H9 (cell line): ENCODE data around the gene SLC34A1. TPM values are rescaled to one million over a fixed set of nuclear protein-coding genes. Genes with fewer than 3 reads are reported as not detected.

Source experiments
- DNase-seq: peaks from one replicate; pipeline ENCODE4 v3.0.0-alpha.2; 2017
- H2AFZ ChIP-seq: one replicate; pipeline ENCODE4 v1.6.1; 2013; ENCODE audit warnings: mild to moderate bottlenecking, low read length, control low read depth, moderate library complexity
- H2AK5ac ChIP-seq: 2 replicates; pipeline ENCODE4 v1.6.1; 2013; ENCODE audit warnings: low read length, control low read depth, mixed read lengths; ENCODE audit not compliant: insufficient read length
- H2BK120ac ChIP-seq: one replicate; pipeline ENCODE4 v1.6.1; 2013; ENCODE audit warnings: low read depth, mild to moderate bottlenecking, low read length, control low read depth, inconsistent platforms; ENCODE audit not compliant: poor library complexity, severe bottlenecking
- H2BK12ac ChIP-seq: 2 replicates; pipeline ENCODE4 v1.6.1; 2013; ENCODE audit warnings: low read length, control low read depth, mixed read lengths, low read depth; ENCODE audit not compliant: insufficient read length
- H2BK15ac ChIP-seq: 2 replicates; pipeline ENCODE4 v1.6.1; 2013; ENCODE audit warnings: low read depth, low read length, control low read depth
- H2BK20ac ChIP-seq: one replicate; pipeline ENCODE4 v1.6.1; 2013; ENCODE audit warnings: low read depth, mild to moderate bottlenecking, low read length, control low read depth, inconsistent platforms; ENCODE audit not compliant: poor library complexity, severe bottlenecking
- H2BK5ac ChIP-seq: 2 replicates; pipeline ENCODE4 v1.6.1; 2013; ENCODE audit warnings: low read length, control low read depth, mixed read lengths; ENCODE audit not compliant: insufficient read length
- H3K14ac ChIP-seq: 2 replicates; pipeline ENCODE4 v1.6.1; 2013; ENCODE audit warnings: low read length, control low read depth; ENCODE audit not compliant: insufficient read depth
- H3K18ac ChIP-seq: 2 replicates; pipeline ENCODE4 v1.6.1; 2013; ENCODE audit warnings: low read depth, mild to moderate bottlenecking, mixed read lengths, low read length, control low read depth; ENCODE audit not compliant: insufficient read length
- H3K23ac ChIP-seq: 2 replicates; pipeline ENCODE4 v1.6.1; 2013; ENCODE audit warnings: low read length, control low read depth, mixed read lengths, low read depth; ENCODE audit not compliant: insufficient read length
- H3K23me2 ChIP-seq: 2 replicates; pipeline ENCODE4 v1.6.1; 2013; ENCODE audit warnings: low read depth, mild to moderate bottlenecking, mixed read lengths, low read length, control low read depth; ENCODE audit not compliant: insufficient read length, poor library complexity, severe bottlenecking
- H3K27ac ChIP-seq: 2 replicates; pipeline ENCODE4 v1.5.1; 2013; ENCODE audit warnings: low read length, control low read depth, mixed read lengths, low read depth; ENCODE audit not compliant: insufficient read length
- H3K27me3 ChIP-seq: 2 replicates; pipeline ENCODE4 v1.6.1; 2013; ENCODE audit warnings: low read length, control low read depth, inconsistent platforms; ENCODE audit not compliant: insufficient read depth
- H3K4ac ChIP-seq: 2 replicates; pipeline ENCODE4 v1.6.1; 2013; ENCODE audit warnings: low read depth, mild to moderate bottlenecking, control low read depth, inconsistent platforms, low read length, moderate library complexity
- H3K4me1 ChIP-seq: 2 replicates; pipeline ENCODE4 v1.6.1; 2013; ENCODE audit warnings: low read length, control low read depth, inconsistent platforms; ENCODE audit not compliant: insufficient read depth
- H3K4me2 ChIP-seq: 2 replicates; pipeline ENCODE4 v1.6.1; 2013; ENCODE audit warnings: low read length, control low read depth, mixed read lengths; ENCODE audit not compliant: insufficient read length, insufficient read depth
- H3K56ac ChIP-seq: 2 replicates; pipeline ENCODE4 v1.6.1; 2013; ENCODE audit warnings: low read depth, mild to moderate bottlenecking, mixed read lengths, low read length, control low read depth; ENCODE audit not compliant: insufficient read length
- H3K79me1 ChIP-seq: 2 replicates; pipeline ENCODE4 v1.6.1; 2013; ENCODE audit warnings: low read depth, mild to moderate bottlenecking, moderate library complexity, low read length, control low read depth, inconsistent platforms; ENCODE audit not compliant: insufficient read depth, poor library complexity, severe bottlenecking
- H3K79me2 ChIP-seq: 2 replicates; pipeline ENCODE4 v1.6.1; 2013; ENCODE audit warnings: low read length, control low read depth, inconsistent platforms; ENCODE audit not compliant: insufficient read depth
- H3K9ac ChIP-seq: 2 replicates; pipeline ENCODE4 v1.6.1; 2013; ENCODE audit warnings: low read length, control low read depth, mixed read lengths; ENCODE audit not compliant: insufficient read length; ENCODE audit errors: extremely low read depth
- H3K9me3 ChIP-seq: one replicate; pipeline ENCODE4 v1.6.1; 2013; ENCODE audit warnings: low read depth, low read length, inconsistent platforms; ENCODE audit not compliant: control insufficient read depth
- H3T11ph ChIP-seq: one replicate; pipeline ENCODE4 v1.6.1; 2013; ENCODE audit warnings: mild to moderate bottlenecking, low read length, control low read depth, inconsistent platforms
- H4K20me1 ChIP-seq: one replicate; pipeline ENCODE4 v1.6.1; 2013; ENCODE audit not compliant: control insufficient read depth, insufficient read length, insufficient read depth
- H4K5ac ChIP-seq: 2 replicates; pipeline ENCODE4 v1.6.1; 2013; ENCODE audit warnings: low read depth, mild to moderate bottlenecking, mixed read lengths, low read length, control low read depth; ENCODE audit not compliant: insufficient read length
- H4K8ac ChIP-seq: replicated peaks from 2 replicates; pipeline ENCODE4 v1.6.1; 2013; ENCODE audit warnings: low read length, control low read depth, mixed read lengths, low read depth; ENCODE audit not compliant: insufficient read length
- H4K91ac ChIP-seq: 2 replicates; pipeline ENCODE4 v1.6.1; 2013; ENCODE audit warnings: low read depth, mild to moderate bottlenecking, moderate library complexity, mixed read lengths, low read length, control low read depth; ENCODE audit not compliant: insufficient read length
- H3K27ac Mint-ChIP-seq, 3 experiments: 2 replicates in 2 of 3; 3 replicates in 1 of 3; pipeline ENCODE4 v1.8.0; 2020 to 2021; ENCODE audit warnings: mixed read lengths in 3 of 3, mild to moderate bottlenecking in 1 of 3, moderate library complexity in 1 of 3
- H3K27me3 Mint-ChIP-seq: 2 replicates; pipeline ENCODE4 v1.8.0; 2021; ENCODE audit warnings: low read depth, mild to moderate bottlenecking, moderate library complexity, mixed read lengths
- H3K36me3 Mint-ChIP-seq, 3 experiments: 2 replicates in 2 of 3; 3 replicates in 1 of 3; pipeline ENCODE4 v1.8.0; 2020 to 2021; ENCODE audit warnings: low read depth in 3 of 3, mixed read lengths in 3 of 3; ENCODE audit not compliant: insufficient read depth in 1 of 3
- H3K4me1 Mint-ChIP-seq, 2 experiments: 2 replicates each; pipeline ENCODE4 v1.8.0; 2020; ENCODE audit warnings: mixed read lengths in 2 of 2
- H3K4me3 Mint-ChIP-seq, 2 experiments: 2 replicates in 1 of 2; 3 replicates in 1 of 2; pipeline ENCODE4 v1.8.0; 2020 to 2021; ENCODE audit warnings: mild to moderate bottlenecking in 2 of 2, mixed read lengths in 2 of 2, moderate library complexity in 1 of 2
- H3K9me3 Mint-ChIP-seq, 2 experiments: 2 replicates in 1 of 2; 3 replicates in 1 of 2; pipeline ENCODE4 v1.8.0; 2020; ENCODE audit warnings: mild to moderate bottlenecking in 2 of 2, mixed read lengths in 2 of 2, moderate library complexity in 1 of 2
- WGBS: extraction: QIAGEN DNeasy Blood & Tissue Kit; methylation state at CpG from one replicate; pipeline ENCODE4 v1.1.7; 2013; ENCODE audit warnings: missing lambda C conversion rate, low lambda C conversion rate, mixed read lengths; ENCODE audit not compliant: insufficient read length; ENCODE audit errors: extremely low coverage; 5-methylcytosine and 5-hydroxymethylcytosine counted together
- total RNA-seq: library from RNA; stranded (reverse); gene quantifications from 2 replicates; pipeline ENCODE4 v1.2.1, GENCODE V29; 2021
- TF ChIP-seq, protein P1 (sequence below): fragments of 200-600 bp; sonication (generic); conservative IDR thresholded peaks from 3 replicates; pipeline ENCODE4 v1.8.0; 2021; ENCODE audit warnings: antibody characterized with exemption, mild to moderate bottlenecking

SLC34A1 gene
- total RNA-seq, 1 experiment from 2014 or later = not detected

DNA sequence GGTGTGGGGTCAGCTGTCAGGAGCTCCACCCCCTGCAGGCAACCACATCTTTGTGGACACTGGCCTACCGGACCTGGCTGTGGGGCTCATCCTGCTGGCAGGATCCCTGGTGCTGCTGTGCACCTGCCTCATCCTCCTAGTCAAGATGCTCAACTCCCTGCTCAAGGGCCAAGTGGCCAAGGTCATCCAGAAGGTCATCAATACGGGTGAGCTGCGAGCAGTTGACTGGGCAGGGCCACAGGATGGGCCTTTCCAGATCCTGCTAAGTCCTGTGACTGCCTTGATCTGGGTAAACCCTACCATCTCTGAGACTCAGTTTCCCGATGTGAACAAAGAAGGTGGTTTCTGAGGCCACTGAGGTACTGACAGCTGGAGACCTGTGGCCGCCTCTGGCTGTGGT lies 9.8 kb downstream of the SLC34A1 start:
- no peaks in the 10 kb centered on the region for H3K36me3 Mint-ChIP-seq
- no peak overlapping the region for H3K27ac Mint-ChIP-seq
- Histone ChIP-seq H3K27ac (no peak overlapping the region), H2BK20ac (no peak overlapping the region), H2BK120ac (no peak overlapping the region), H4K5ac (no peak overlapping the region), H2AK5ac (no peak overlapping the region), H2BK5ac (no peak overlapping the region), H3K9ac (no peak overlapping the region), H3K79me1 (no peaks in the 10 kb centered on the region), H3K23me2 (no peaks in the 10 kb centered on the region), H4K8ac (no peak overlapping the region), H3K56ac (no peak overlapping the region), H3K79me2 (no peaks in the 10 kb centered on the region), H3K4ac (no peak overlapping the region), H4K20me1 (no peaks in the 10 kb centered on the region), H3T11ph (no peak overlapping the region), H4K91ac (no peak overlapping the region), H3K4me2 (no peak overlapping the region), H3K27me3 (no peaks in the 10 kb centered on the region; the same call in 1 of the 2 replicates), H3K14ac (no peak overlapping the region), H3K23ac (no peak overlapping the region), H2BK12ac (no peak overlapping the region), H2BK15ac (no peak overlapping the region), H2AFZ (no peak overlapping the region), H3K18ac (no peak overlapping the region), H3K9me3 (no peaks in the 10 kb centered on the region), H3K4me1 (no peaks in the 10 kb centered on the region; the same call in 1 of the 2 replicates)
- no peak for DNase-seq
- TF ChIP-seq, protein P1, sequence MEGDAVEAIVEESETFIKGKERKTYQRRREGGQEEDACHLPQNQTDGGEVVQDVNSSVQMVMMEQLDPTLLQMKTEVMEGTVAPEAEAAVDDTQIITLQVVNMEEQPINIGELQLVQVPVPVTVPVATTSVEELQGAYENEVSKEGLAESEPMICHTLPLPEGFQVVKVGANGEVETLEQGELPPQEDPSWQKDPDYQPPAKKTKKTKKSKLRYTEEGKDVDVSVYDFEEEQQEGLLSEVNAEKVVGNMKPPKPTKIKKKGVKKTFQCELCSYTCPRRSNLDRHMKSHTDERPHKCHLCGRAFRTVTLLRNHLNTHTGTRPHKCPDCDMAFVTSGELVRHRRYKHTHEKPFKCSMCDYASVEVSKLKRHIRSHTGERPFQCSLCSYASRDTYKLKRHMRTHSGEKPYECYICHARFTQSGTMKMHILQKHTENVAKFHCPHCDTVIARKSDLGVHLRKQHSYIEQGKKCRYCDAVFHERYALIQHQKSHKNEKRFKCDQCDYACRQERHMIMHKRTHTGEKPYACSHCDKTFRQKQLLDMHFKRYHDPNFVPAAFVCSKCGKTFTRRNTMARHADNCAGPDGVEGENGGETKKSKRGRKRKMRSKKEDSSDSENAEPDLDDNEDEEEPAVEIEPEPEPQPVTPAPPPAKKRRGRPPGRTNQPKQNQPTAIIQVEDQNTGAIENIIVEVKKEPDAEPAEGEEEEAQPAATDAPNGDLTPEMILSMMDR = no peak
- peaks cover 21 to 30% of the 10 kb centered on the region in 2 experiments for H3K4me1 Mint-ChIP-seq
- peaks cover 50% of the 10 kb centered on the region for H3K27me3 Mint-ChIP-seq
- H3K4me3 Mint-ChIP-seq = no peak overlapping the region
- no peaks in the 10 kb centered on the region for H3K9me3 Mint-ChIP-seq
- WGBS = no CpG with 5 or more reads among the region's 5 CpGs
